Stimulated activated CD8-positive, alpha-beta memory T cell treated with anti-CD3 and anti-CD28 coated beads, Interleukin-4, amount 100 ng/mL, for 48 hours (primary cell): ENCODE data around the gene TMTC1.
A peak's percentile ranks its signal among the peaks of the same experiment; 100 is the strongest.
"Not testable (repeated sequence)": the region's sequence is repeated elsewhere in the genome, so short reads cannot be mapped to it uniquely, and the experiment has no call there.

Experiments used
- DNase-seq: peaks from one replicate; pipeline ENCODE4 v3.0.0-alpha.2; 2020

The TMTC1 gene

DNA sequence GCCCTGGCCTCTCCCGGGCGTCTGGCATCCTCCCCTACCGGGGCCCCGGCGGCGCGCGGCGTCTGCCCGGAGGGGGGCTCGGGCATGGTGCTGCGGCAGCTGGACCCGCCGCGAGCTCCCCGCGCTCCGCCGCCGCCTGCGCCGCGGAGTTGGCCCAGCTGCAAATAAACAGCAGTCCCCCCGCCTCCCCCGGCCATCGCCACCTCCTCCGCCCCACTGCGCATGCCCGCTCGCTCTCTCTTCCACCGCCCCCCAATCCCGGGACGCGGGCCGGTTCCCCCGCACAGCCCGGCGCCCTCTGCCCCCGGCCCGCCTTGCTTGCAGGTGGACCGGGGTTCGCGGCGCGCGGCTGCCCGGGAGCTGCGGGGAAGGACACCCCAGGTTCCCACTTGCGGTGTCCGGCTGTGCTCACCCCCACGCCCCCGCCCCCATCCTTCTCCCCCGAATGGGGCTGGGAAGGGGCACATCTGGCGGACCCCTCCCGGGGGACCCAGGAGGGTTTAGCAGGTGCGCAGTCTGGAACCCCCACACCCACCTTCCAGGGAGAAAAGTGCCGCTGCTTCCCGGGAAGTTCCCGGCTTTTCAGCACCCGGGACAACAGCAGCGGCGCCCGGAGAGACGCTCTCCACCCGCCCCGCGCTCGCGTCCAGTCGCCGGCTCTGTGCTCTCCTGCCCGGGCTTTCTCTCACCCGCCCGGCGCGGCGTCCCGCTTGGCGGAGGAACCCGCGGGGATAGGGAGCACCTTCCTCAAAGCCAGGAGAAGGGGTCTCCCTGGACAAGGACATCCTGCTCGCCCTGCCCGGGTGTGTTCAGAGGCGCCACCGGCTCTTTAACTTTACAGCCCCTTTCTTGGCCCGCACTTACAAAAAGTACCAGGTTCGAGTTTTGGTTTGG lies at the start of gene TMTC1:
TSS of gene TMTC1 (minus strand) at position 170 of the 894 bp plus-strand sequence. CDS start 191 bp downstream, outside the sequence.
- DNase-seq = peak; percentile 39

DNA sequence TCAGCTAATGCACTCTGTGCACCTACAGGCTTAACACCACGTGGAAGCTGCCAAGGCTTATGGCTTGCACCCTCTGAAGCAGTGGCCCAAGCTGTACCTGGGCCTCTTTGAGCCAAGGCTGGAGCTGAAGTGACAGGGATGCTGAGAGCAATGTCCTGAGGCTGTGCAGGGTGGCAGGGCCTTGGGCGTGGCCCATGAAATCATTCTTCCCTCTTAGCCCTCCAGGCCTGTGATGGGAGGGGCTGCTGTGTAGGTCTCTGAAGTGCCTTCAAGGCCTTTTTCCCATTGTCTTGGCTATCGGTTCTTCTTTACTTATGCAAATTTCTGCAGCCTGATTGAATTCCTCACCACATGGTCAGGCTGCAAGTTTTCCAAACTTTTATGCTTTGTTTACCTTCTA lies 47.4 kb upstream of the TMTC1 start:
- no peak for DNase-seq

DNA sequence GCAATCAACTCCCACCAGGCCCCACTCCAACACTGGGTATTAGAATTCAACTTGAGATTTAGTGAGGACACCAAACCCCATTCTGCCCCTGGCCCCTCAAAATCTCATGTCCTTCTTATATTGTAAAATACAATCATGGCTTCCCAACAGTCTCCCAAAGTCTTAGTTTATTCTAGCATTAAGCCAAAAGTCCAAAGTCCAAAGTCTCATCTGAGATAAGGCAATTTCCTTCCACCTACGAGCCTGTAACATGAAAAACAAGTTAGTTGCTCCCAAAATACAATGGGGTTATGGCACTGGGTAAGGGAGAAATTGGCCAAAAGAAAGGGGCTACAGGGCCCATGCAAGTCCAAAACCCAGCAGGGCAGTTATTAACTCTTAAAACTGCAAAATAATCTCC lies 46.6 kb upstream of the TMTC1 start:
- no peak for DNase-seq

DNA sequence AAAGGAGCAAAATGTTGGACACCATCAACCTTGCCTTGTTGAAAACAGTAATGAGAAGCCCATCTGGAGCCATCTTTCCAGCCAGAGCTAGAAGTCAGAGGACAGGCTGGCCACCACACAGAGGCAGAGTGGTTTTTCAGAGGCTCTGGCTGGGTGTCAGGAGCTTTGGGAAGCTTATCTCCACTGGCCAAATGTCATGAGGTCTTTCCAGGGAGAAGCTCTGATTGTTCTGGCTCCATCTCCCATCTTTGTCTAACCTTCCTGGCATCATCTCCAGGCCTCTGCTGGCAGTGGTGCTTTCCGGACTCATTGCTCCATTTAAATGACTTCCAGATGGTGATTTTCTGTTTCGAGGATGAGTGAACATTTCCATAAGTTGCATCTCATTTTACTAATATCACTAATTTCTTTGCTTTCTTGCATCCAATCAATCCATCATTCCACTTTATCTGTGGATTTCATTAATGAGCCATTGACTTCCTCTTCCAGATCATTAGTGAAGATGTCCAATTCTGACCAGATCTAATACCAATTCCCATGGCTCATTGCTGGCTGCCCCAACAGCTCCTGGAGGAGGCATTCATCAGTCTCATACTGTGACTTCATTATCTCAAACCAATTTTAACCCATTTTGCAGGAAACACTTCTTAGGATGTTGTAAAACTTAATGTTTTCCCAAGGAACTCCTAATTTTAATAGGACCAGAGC lies 35.3 kb upstream of the TMTC1 start:
- DNase-seq = no peak

DNA sequence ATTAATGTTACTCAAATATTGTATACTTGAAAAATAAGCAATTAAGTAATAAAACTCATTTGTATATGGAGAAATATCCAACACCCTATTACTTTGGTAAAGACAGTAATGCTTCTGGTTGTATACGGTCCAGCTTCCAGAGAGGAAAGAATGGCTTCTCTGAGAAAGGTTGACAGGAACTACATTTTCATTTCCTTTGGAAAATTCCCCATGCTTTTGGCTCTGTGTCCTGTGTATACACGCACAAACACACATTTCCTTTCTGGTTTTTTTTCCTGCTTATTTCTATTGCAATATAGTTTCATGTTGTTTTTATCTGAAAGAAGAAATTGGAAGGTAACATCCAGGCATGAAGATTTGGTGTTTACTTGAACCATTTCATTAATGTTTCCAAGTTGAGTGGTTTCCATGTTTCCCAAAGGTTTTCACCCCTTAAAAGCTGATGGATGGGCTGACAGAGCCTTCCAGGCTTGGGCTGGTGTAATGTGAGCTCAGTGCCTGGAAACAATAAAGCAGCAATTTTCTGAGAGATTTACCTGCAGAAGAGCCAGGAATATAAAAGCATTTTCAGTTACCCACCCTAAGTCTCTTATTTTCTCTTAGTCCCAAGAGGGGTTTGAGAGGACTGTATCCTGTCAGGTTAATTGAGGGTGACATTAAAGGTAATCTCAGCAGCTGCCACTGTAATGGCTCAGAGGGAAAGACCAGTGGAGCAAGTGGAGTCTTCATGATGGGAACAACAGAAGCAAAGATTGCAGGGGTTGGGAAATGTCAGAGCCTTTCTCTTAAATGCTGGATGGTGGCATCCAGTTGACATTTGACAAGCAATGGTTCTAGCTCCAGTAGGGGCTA lies 33.4 kb upstream of the TMTC1 start:
- DNase-seq = no peak

DNA sequence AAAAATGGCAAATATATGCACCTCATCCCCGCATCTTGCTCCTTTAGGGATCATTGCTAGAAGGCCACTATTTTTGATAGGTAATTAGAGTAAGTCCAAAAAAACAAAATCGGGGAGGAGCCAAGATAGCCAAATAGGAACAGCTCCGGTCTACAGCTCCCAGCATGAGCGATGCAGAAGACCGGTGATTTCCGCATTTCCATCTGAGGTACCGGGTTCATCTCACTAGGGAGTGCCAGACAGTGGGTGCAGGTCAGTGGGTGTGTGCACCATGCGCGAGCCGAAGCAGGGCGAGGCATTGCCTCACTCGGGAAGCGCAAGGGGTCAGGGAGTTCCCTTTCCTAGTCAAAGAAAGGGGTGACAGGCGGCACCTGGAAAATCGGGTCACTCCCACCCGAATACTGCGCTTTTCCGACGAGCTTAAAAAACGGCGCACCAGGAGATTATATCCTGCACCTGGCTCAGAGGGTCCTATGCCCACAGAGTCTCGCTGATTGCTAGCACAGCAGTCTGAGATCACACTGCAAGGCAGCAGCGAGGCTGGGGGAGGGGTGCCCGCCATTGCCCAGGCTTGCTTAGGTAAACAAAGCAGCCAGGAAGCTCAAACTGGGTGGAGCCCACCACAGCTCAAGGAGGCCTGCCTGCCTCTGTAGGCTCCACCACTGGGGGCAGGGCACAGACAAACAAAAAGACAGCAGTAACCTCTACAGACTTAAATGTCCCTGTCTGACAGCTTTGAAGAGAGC lies 26.0 kb upstream of the TMTC1 start:
- not testable (repeated sequence) for DNase-seq

DNA sequence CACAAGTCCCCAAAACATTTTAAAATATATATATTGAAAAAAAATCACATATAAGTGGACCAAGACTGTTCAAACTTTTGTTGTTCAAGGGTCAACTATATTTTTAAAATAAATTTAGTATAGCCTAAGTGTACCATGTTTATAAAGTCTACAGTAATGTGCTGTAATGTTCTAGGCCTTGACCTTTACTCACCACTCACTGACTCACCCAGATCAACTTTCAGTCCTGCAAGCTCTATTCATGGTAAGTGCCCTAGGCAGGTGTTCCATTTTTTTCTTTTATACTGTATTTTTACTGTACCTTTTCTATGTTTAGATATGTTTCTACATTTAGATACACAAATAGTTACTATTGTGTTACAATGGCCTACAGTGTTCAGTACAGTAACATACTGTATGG lies 23.4 kb upstream of the TMTC1 start:
- DNase-seq = no peak

DNA sequence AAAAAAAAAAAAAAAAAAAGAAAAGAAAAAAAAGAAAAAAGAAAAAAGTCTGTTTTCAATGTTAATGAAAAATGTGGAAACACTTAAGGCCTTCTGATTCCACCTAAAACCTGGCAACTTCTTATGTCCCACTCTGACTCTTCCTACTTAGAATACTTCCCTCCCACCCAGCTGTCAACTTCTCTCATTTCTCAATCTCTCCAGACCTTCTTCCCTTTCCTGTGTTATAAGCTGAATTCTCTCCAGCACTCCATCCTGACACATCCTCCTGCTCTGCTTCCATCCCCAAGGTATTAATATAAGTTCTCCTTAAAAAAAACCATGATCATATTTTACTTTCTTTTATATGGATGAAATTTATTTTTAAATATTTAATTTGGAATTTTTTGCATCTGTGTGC lies 20.3 kb upstream of the TMTC1 start:
- DNase-seq = no peak

DNA sequence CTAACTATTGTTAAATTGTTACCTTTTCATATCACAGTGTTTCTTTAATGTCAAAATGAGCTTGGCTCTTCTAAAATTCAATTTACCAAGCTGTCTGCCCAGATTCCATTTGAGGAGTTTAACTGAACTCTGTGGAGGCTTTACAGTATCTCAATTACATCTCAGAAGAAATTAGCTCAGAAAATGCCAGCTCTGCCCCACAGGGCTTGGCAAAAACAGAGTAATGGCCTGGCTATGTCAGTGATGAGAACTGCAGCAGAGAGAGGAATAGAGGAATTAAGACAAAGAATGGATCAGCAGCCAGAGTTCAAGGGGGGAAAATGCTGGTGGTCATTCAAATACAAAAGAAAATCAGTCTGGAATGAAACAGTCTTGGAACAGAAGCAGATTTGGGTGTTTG lies 15.8 kb upstream of the TMTC1 start:
- no peak for DNase-seq

DNA sequence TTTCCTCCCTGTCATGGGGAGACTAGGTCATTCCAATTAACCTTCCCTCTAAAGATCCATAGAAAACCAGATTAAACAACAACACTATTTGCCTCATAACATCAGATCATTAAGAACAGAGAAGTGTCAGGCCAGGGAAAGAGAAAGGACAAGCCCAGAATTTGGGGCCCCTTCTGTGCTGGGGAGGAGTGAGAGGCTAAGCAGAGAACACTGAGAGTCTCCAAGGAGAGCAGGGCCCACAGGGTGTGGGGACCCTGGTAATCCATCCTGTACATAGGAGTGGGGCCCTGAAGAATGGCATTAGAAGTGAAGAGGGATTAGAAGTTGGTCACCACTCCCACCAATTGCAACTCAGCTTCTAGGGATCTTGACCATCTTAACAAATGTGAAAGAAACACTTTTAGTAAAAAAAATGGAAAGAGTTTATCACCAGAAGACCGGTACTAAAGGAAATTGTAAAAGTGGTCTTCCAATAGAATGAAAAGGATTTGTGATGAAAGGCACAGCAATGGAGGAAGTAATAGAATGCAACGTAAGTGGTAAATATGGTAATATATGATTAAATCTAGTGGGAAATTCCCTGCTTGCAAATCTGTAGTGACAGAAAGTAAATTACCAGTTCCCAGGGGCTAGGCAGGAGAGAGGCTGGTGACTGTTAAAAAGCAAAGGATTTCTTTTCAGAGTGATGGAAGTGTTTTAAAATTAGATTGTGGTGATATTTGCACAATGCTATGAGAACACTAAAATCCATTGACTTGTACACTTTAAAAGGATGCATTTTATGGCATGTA lies 14.0 kb upstream of the TMTC1 start:
- no peak for DNase-seq

DNA sequence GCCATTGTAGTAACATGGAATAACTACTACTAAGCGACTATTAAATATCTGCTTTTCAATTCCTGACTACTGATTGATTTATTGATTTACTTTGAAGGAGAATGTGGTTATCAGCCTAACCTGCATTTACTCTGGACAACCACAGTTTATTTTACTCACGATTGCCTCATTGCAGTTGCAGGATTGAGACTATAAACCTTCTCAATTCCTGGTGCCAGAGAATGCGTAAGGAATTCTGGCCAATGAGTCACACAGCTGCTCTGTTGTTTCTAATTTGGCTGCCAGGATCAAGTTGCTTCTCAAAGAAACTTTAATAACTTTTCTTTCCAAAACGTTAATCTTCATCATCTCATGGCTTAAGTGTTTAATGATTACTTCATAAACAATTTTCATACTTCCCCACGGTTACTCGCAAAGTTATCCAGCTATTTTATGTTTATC lies 13.1 kb upstream of the TMTC1 start:
- no peak for DNase-seq

DNA sequence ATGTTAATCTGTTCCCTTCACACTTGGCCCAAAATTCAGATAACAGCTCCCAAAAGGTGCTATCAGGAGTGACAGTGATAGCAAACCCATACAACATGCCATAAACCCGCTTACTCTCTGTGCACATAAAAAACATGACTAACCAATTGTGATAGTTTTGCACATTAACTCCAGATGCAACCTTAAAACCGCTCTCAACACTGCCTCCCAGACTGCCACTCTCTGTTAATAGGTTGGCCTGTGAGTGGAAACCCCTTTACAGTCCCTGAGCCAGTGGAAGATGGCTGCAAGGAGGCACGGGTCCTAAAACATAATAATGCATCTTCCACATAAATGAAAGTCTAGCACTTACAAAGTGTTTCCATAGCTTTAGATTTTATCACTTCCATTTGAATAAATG lies 12.0 kb upstream of the TMTC1 start:
- DNase-seq = no peak

DNA sequence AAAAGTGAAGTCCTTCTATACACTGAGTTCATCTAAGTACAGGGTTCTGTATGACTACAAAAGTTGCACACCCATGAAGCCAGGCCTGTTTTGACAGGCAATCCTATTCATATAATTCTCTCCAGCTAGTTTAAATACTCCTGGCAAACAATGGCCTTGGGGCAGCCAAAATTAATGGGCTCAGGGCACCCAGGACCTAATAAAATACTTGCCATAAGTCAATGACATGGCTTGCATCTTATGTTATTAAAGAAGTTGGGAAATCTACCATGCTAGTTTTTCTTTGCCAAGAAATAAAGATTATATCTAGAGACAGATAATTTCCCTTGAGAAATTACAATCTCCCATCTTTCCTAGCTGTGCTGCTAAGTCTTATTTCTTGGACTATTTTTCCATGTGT lies 11.1 kb upstream of the TMTC1 start:
- no peak for DNase-seq

DNA sequence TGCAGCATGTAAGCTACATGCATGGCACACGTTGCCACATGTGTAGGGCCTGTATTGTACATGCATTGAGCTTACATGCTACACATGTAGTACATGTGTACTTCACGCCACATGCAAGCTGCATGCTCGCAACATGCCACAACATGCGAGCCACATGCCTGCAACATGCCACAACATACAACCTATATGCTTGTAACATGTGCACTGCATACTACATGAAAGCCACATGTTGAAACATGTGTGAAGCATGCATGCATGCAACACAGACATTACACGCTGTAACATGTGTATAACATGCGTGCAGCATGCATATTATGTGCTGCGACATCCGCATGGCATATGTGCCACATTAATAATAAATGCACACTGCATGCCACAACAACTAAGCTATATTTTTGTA lies 9.1 kb upstream of the TMTC1 start:
- no peak for DNase-seq

DNA sequence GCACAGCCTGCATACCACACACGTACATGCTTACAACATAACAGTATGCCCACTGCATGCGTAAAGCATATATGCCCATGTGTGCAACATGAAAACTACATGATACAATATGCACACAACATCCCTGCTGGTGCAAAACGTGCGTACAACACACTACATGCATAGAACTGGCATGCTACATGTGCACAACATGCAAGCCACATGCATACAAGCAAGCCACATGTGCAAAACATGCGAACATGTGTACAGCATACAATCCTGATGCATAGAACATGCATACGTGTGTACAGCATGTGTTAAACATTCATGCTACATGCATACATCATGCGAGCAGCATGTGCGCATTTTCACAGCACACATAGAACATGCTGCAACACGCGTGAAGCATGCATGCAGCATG lies 8.4 kb upstream of the TMTC1 start:
- no peak for DNase-seq

DNA sequence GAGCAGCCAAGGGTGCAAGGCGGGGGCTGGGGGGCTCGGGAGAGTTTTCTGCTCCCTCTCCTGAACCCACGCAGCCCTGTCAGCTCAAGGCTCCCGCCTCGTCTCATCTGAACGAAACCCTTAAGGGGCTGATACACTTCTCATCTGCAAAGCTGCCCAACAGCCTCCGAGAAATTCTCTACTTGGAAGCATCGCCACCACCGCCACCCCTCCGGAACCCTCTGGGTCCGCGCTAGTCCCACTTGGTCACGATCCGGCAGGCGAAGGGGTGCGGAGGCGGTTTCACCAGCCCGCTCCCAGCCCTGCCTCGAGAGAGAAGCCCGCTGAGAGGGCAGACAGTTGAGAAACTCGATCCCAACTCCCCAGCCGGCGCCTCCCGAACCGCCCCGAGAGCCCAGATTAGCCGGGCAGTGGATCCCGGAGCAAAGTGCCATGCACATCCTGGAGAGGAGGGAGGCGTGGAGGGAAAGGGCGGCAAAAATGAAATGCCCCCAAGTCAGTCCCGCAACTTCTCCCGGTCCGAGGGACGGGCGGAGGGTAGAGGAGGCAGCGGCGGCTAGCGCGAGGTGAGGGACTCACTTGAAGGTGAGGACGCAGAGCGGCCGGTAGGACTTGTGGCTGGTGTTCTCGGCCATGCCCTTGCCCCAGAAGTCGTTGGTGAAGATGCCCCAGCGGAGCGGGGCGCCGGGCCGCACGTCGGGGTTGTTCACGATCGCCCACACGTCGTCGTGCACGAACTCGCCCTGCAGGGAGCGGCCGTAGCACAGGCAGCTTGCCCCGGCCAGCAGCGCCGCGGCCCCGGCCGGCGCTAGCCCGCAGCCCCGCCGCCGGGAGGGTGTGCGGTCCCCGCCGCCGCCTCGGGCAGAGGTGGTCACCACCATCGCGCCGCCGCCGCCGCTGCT lies 620 bp downstream of the TMTC1 start:
- DNase-seq = peak; percentile 32

DNA sequence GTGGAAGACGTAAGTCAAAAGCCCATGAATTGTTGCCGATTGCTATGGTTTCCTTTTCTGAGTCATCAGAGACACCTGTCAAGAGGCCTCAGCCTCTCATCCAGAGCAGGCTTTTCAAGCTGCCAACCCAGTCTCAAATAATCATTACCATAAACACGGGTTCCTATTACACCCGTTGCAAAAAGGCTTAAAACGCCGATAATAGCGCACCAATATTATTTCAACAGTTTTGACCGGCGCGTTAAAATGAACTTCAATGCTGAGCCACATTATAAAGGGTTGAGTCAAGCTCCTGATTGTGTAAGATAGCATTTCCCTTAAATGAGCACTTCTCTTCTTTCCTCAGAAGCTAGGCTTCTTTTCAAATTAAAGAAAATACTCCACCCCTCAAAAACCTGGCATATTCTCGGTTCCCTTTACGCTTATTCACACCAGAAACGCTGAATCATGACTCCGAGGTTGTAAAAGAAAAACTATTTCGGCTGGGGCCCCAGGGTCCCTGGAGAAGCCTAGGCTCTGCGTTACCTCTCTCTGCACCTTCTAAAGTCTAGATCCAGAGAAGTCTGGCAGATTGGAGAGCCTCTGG lies 1.4 kb downstream of the TMTC1 start:
- DNase-seq = peak; percentile 24

DNA sequence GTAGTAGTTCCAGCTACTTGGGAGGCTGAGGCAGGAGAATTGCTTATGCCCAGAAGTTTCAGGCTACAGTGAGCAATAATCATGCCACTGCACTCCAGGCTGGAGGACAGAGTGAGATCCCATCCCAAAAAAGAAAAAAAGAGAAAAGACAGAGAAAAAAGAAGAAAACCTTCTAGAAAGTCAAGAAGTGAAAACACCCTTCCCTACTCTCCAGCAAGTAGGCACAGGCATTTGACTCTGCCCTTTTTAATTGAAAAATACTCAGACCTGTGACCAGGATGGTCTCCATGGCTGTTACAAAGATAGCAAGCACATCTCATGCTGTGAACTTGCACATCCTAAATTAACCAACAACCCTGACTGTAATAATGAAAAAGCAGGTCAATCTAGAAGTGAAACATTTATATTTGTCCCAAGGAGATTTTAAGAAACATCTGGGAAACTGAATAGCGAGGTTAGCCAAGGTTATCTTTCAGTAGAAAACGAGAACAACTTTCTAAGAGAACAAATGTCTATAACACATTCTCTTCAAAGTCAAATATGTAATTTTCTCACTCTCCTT lies 2.0 kb downstream of the TMTC1 start:
- no peak for DNase-seq

DNA sequence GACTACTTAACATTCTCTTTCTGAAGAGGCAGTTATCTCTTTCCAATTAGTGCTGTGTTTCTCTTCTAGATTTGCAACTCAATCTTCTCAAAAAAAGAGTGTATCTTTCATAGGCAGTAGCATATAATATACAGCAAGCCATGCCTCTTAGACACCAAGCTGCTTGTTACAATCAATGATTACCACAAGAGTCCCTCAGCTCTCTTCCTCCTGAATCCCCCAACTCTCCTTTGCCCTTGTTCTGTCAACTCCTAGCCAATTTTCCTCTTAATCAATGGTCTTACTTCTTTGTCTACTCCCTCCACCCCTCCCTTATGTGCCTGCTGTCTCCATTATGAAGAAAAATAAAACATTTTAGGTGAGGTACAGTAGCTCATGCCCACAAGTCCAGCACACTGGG lies 2.6 kb downstream of the TMTC1 start:
- no peak for DNase-seq

DNA sequence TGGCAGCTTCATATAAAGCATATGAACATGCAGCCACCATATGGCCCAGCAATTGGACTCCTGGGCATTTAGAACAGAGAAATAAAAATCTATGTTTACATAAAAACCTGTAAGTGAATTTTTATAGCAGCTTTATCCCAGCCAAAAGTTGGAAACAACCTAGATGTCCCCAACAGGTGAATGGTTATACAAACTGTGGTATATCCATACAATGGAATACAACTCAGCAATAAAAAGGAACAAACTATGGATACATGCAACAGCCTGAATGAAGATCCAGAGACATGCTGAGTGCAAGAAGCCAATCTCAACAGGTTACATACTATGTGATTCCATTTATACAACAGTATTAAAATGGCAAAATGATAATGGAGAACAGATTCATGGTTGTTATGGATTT lies 3.7 kb downstream of the TMTC1 start:
- DNase-seq = no peak
